Adrenal gland (tissue), 5 donors: ENCODE measurements around the gene CRYGN.

Experiments
- POLR2A ChIP-seq, 2 donors: fragments of 450-650 bp; IDR thresholded peaks; one replicate each; pipeline ENCODE4 v1.6.1; 2017; ENCODE audit warnings: antibody characterized with exemption in 2 of 2, mild to moderate bottlenecking in 2 of 2, moderate library complexity in 1 of 2
- TF ChIP-seq, protein P1 (sequence below), 6 experiments: fragments of 450-650 bp in 4 of 6; fragments of 200-600 bp in 2 of 6; sonication (generic) in 1 of 6; IDR thresholded peaks; 1 replicate in 5 of 6; 2 replicates in 1 of 6; pipeline versions ENCODE4 v1.5.1 to v1.8.0; 2016 to 2021; ENCODE audit warnings: antibody characterized with exemption in 6 of 6, mild to moderate bottlenecking in 2 of 6, moderate library complexity in 1 of 6
- donor health status: DM: no; HTN: no; CAD: no.

DNA sequence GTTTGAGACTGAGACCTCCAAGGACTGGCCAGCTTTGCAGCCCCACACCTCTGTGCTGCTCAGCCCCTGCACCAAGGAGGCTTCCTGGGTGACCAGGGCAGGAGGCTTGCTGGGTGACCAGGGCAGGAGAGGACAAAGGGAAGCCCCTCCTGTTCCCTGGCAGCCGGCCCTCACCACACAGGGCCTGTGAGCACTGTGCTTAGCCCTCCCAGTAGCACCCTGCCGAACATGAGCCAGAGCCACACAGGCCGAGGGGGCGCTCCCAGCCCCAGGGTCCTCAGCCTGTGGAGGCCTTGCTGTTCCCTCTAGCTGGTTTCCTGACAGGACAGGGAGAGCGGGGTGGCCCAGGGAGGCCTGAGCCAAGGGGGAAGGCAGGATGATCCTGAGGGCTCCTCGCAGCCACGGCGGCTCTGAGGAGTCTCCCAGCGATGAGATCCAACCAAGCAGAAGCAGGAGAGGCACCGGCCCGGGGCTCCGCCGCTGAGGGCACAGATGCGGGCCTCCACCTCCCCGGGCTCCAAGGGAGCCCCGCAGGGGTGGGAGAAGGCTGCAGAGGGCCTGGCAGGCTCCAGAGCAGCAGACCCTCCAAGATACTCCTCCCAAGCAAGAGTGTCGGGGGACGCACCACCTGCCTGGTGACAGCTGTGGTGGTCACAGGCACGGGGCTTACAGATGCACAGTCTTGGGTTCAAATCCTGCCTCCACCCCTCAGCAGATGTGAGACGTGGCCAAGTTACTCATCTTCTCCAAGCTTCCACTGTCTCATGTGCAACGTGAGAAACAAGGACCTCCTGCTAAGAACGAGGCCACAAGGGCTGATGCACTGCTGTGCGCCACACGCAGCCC, 52.6 kb downstream of the CRYGN start:
- TF ChIP-seq, protein P1, sequence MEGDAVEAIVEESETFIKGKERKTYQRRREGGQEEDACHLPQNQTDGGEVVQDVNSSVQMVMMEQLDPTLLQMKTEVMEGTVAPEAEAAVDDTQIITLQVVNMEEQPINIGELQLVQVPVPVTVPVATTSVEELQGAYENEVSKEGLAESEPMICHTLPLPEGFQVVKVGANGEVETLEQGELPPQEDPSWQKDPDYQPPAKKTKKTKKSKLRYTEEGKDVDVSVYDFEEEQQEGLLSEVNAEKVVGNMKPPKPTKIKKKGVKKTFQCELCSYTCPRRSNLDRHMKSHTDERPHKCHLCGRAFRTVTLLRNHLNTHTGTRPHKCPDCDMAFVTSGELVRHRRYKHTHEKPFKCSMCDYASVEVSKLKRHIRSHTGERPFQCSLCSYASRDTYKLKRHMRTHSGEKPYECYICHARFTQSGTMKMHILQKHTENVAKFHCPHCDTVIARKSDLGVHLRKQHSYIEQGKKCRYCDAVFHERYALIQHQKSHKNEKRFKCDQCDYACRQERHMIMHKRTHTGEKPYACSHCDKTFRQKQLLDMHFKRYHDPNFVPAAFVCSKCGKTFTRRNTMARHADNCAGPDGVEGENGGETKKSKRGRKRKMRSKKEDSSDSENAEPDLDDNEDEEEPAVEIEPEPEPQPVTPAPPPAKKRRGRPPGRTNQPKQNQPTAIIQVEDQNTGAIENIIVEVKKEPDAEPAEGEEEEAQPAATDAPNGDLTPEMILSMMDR (IDR thresholded peaks at IDR 0.05) = no peak
- no peak for TF ChIP-seq POLR2A (IDR thresholded peaks at IDR 0.05)
